Erythroblast (primary cell): ENCODE results near the gene SDF4.

Source experiments
- GATA1 ChIP-seq: IDR thresholded peaks from 2 replicates; pipeline ENCODE4 v1.6.1; 2011; ENCODE audit warnings: low read depth, mild to moderate bottlenecking, control low read depth, low read length, moderate library complexity
- POLR2A ChIP-seq: IDR thresholded peaks from 2 replicates; pipeline ENCODE4 v1.6.1; 2011; ENCODE audit warnings: mild to moderate bottlenecking, low read length

- no peak for TF ChIP-seq POLR2A
- TF ChIP-seq GATA1 = no peak
Measured at GRCh38 chr1:1177452-1178206, 54.2 kb downstream of the SDF4 start.
